Measurements from ENCODE around the gene LSM11.

LSM11 gene

GRCh38 chr5:157732596-157733262 lies 10.8 kb upstream of the LSM11 start:
- no peak for DNase-seq

DNA sequence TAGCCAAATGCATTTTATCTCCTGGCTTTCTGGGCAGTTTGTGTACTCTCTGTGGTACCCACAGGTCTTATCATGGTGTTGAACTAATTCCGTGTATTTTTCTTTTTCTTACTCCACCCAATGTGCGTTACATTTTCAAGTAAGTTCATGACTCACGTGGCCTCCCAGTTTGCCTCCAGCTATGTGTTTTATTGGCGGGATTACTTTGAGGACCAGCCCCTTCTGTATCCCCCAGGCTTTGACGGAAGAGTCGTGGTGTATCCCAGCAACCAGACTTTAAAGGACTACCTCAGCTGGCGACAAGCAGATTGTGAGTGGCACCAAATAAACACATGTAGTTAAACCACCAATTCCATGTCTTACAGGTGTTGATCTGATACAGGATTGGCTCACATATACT lies 9.1 kb upstream of the LSM11 start:
- DNase-seq = no peak

GRCh38 chr5:157735991-157736390 lies 7.5 kb upstream of the LSM11 start:
- no peak for DNase-seq

DNA sequence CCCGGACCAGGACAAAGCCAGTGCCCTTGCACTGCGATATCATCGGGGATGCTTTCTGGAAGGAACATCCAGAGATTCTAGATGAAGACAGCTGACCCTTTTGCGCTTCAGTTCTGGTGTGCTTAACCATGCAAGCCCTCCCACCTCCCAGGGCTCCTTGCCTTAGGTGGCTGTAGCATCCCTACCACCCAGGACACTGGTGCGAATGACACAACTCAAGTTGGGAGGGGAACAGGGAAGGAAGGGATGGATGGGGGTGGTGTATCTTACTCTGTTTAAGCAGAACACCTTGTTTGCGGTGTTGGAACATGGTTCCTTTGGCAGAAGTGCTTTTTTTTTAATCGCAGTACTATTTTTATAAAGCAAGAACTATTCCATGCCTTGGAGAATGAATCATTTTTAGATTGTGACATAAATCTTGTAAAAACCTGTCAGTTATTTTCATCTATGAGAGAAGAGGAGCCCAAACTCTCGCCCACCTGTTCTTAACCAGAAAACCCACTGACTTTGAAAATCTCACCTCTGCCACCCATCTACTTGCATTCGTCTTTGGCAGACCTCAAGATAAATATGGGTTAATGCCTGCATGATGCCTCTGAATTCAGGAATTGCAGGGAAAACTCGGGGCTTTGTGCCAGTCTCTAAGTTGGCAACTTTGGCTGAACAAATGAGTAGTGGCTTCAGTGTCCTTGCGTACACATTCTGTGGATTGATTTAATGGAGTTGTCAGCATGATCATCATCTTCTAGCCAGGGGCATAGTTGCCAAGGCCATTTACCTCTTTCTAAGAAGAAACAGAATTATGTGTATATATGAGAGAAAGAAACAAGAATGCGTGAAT lies 3.9 kb upstream of the LSM11 start:
- peak in 7 of 56 donors; percentile 7 to 64 (median 20) for DNase-seq

GRCh38 chr5:157740229-157740610 lies 3.3 kb upstream of the LSM11 start:
- DNase-seq = no peak

GRCh38 chr5:157741131-157741530 lies 2.4 kb upstream of the LSM11 start:
- no peak for DNase-seq

- DNase-seq = no peak
These were observed 819 bp downstream of the LSM11 start for GRCh38 chr5:157744051-157745011.

DNA sequence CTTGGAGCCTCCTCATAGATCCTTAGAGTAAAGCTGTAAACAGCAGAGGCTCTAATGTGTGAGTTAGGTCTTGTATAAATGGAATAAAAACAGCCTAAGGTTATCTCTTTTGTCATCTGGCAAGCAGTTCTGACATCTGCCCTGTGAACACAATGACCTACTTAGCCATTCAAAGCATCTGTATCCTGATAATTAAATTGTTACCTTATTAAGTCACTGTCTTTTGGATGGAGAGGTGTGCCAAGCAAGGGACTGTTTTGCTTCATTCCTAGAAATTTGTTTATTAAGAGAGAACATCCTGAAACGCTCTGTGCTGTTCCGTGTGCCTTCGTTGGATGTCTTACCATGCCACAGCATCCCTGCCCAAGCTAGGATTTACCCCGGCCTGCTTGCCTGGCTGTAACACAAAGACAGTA lies 1.5 kb downstream of the LSM11 start:
- no peak for DNase-seq

GRCh38 chr5:157747173-157747740 lies 3.7 kb downstream of the LSM11 start:
- no peak for DNase-seq

DNA sequence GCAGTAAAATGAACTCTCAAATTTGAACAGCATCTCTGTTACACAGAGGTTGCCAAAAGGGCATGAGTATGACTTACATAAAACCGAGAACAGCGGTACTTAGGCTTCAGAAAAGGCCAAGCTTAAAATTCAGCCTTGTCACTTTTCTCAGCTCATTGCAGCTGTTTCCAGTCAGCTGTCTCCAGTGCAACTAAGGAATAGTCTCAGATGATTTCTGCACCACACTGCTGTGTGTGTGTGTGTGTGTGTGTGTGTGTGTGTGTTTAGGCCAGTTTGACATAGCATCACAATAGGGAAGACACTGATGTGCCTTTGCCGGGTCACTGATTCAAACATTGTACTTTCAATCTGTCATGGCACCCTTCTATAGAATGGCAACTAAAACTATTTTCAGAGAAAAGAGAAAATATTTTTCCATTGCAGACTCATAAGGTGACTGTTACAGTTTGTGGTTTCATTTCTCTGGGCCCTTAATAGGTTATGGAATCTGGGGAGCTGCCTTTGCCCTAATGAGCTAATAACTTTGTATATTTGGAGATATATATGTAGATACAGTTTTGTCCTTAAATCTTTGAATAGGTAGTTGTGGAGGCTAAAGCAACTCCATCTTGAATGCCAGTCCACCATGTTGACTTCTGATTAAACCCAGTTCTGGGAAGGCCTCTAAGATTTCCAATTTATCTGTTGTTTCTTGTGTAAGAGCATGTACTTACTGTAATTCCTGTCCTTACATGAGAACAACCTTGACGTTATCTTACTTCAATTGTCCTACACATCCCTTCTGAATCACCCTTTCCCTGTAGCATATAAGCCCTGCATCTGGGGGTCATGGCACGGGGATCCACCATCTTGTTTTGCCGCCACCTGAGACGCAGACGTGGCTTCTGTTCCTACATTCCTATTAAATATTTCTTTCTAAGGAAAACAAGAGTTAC lies 4.5 kb downstream of the LSM11 start:
- no peak for DNase-seq

GRCh38 chr5:157748760-157749461 lies 5.4 kb downstream of the LSM11 start:
- DNase-seq = peak in 14 of 56 donors; percentile 1 to 49 (median 14)

GRCh38 chr5:157749462-157749799 lies 5.9 kb downstream of the LSM11 start:
- DNase-seq = no peak

DNA sequence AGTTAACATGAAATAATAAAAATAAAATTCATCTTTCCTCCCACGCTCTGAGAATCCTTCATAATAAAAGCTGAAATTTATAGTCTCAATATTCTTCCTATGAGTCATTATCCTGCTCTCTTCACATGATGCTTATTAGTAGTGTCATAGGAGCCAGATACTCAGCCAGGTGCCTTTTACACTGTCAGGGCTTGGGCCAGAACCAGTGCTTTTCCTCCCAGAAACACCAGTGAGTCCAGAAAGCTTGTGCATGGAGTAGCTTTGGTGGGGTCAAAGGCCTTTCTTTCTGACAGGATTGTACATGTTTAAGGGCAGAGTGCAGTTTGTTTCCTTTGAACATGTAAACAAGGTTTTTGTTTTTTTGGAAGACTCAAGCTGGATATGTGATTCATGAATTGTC lies 6.8 kb downstream of the LSM11 start:
- DNase-seq = no peak

- no peak for DNase-seq
These were observed 12.6 kb downstream of the LSM11 start for GRCh38 chr5:157756122-157756521.

- DNase-seq = no peak
These were observed 15.2 kb downstream of the LSM11 start for GRCh38 chr5:157758706-157759105.

DNA sequence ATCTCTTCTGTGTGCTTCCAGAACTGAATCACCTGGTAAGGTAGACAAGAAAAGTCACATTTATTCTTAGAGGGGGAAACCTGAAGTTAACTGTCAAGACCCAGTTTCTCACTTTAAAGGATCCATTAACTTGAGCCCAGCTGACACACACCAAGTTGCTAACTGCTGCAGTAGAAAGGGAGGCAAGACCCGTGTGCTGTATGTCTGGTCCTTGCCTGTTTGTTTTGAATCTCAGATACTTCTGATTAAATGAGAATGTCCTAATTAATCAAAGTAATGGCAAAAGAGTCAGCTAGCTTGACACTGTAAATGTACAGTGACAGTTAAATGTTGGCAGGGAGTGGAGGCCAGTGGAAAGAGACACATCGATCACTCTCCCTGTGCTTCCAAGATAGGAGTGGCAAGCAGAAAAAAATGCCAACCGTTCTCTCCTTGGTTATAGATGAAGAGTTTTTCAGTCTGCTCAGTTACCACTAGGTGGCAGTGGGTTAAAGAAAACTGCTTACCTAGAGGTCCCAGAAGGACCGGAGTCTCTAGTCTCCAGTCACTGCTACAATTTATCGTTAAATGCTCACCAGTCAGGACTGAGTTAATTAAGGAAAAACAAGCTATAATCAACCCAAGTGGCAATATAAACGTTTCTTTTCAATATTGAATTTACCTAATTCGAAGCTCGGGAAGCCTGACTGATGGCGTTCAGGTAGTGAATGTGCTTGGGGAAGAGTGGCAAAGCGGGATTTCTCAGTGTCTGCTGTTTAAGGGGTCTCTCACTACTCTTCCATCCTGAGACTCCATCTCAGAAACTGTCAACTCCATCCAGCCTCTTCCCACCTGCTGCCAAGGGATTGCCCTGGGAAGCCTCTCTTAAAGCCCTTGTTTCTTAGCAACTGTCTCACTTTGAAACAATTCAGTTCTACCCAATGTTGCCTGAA lies 18.4 kb downstream of the LSM11 start:
- peak in 8 of 56 donors; percentile 4 to 33 (median 16) for DNase-seq

GRCh38 chr5:157764531-157764930 lies 21.0 kb downstream of the LSM11 start:
- no peak for DNase-seq

DNA sequence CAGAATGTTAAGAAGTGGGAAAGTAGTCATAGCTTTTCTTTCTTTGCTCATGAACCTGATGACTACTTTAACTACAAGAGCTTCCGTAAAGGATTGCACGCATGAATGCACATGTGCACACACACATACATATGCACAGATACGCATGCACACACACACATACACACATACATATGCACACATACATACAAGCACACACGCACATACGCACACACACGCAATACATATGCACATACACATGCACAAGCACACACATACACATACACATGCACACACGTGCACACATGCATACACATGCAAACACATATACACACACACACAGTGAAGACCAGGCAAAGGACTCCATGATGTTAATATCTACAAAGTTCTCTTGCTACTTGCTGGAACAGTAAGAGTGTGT lies 22.9 kb downstream of the LSM11 start:
- no peak for DNase-seq

Data from nucleus accumbens (tissue), 56 donors.